Measurements from ENCODE around the gene ABCG8. TPM values are rescaled to one million over a fixed set of nuclear protein-coding genes. Genes with fewer than 3 reads are reported as not detected.

ABCG8 gene
- total and polyA plus RNA-seq, 9 of the 15 experiments (the other 6 are each of a cell fraction or from before 2014, with no cell fraction given): not detected

DNA sequence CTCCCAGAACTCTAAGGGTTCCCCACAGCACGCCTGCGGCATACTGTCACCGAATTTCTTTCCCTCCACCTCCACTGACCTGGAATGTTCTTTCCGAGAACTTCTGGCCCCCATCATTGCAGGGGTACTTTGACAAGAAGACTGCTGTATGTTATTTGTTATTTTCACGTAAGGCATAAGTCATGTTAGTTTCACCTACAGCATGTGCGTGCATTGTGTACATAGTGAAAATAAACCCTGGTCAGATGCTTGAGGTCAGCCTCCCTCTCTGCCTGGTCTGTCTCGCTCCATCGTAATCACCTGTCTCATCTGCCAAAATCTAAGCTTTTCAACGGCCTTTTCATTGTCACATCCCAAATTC, 4.1 kb downstream of the ABCG8 start:
- H3K9ac ChIP-seq (ENCODE audit: insufficient read depth in 1 of 2, low read depth in 2 of 2, low read length in 2 of 2): no peak overlapping the region
- H3K4me2 ChIP-seq (ENCODE audit: insufficient read depth, low read length): no peak overlapping the region
- no peak for TF ChIP-seq ZNF354B (CRISPR knock-in tag; IDR thresholded peaks at IDR 0.05)
- no peak for TF ChIP-seq RBM25 (IDR thresholded peaks at IDR 0.05; ENCODE audit: low read depth, low read length, severe bottlenecking)
- TF ChIP-seq TBP (optimal IDR thresholded peaks at IDR 0.05; ENCODE audit: low read depth, low read length): no peak
- no peak for TF ChIP-seq TCF7 (IDR thresholded peaks at IDR 0.05; ENCODE audit: borderline replicate concordance)
- TF ChIP-seq BRD4 (IDR thresholded peaks at IDR 0.05): no peak
- TF ChIP-seq SLC30A9 (CRISPR knock-in tag; IDR thresholded peaks at IDR 0.05): no peak
- TF ChIP-seq NBN (IDR thresholded peaks at IDR 0.05; ENCODE audit: low read depth): no peak
- TF ChIP-seq, protein P1, sequence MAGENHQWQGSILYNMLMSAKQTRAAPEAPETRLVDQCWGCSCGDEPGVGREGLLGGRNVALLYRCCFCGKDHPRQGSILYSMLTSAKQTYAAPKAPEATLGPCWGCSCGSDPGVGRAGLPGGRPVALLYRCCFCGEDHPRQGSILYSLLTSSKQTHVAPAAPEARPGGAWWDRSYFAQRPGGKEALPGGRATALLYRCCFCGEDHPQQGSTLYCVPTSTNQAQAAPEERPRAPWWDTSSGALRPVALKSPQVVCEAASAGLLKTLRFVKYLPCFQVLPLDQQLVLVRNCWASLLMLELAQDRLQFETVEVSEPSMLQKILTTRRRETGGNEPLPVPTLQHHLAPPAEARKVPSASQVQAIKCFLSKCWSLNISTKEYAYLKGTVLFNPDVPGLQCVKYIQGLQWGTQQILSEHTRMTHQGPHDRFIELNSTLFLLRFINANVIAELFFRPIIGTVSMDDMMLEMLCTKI (IDR thresholded peaks at IDR 0.05; ENCODE audit: partially characterized antibody): no peak
- no peak for TF ChIP-seq ERF (CRISPR knock-in tag; IDR thresholded peaks at IDR 0.05)
- no peak for TF ChIP-seq YY1 (IDR thresholded peaks at IDR 0.05; ENCODE audit: borderline replicate concordance in 1 of 3, control insufficient read depth in 1 of 3, extremely low read depth in 1 of 3, insufficient read depth in 3 of 3, insufficient read length in 1 of 3, insufficient replicate concordance in 2 of 3, low read depth in 1 of 3, low read length in 2 of 3)
- TF ChIP-seq KAT7 (CRISPR knock-in tag; IDR thresholded peaks at IDR 0.05; ENCODE audit: borderline replicate concordance): no peak
- no peak for TF ChIP-seq MCM7 (IDR thresholded peaks at IDR 0.05)
- no peak for TF ChIP-seq ETV5 (CRISPR knock-in tag; IDR thresholded peaks at IDR 0.05; ENCODE audit: low read depth)
- TF ChIP-seq POLR2AphosphoS5 (IDR thresholded peaks at IDR 0.05; ENCODE audit: control insufficient read depth, insufficient read depth, low read depth, low read length): no peak
- no peak overlapping the region for H3K27ac ChIP-seq (ENCODE audit: extremely low read depth, low read depth, low read length)
- H3K4me3 ChIP-seq: no peak overlapping the region
- no peaks in the 10 kb centered on the region for H3K9me3 ChIP-seq (replicated peaks; ENCODE audit: control insufficient read depth, insufficient read depth, low read depth, low read length)
- peaks cover 31 to 63% of the 10 kb centered on the region in 2 experiments for H3K27me3 ChIP-seq (ENCODE audit: control insufficient read depth in 2 of 2, insufficient read depth in 2 of 2, low read length in 2 of 2)
- no peak overlapping the region for H2AFZ ChIP-seq (ENCODE audit: low read depth, low read length)
- peaks cover 2 to 10% of the 10 kb centered on the region in 2 experiments; a peak in 3 of 5 replicates for H3K4me1 ChIP-seq (replicated peaks in 1 of 2; ENCODE audit: control insufficient read depth in 2 of 2, insufficient read depth in 2 of 2, low read length in 2 of 2)
- BruUV-seq (replicated peaks): no TSS peak
- no peak for ATAC-seq
- ChIA-PET POLR2A (interaction anchor here (0.8 kb wide), 1 partner anchor 32 kb away, joined by 4 read pairs; no protein-coding TSS in a partner anchor), CTCF (ENCODE audit: low intra/inter-chr PET ratio) (no interaction called here)
- DNase-seq (ENCODE audit: extremely low read depth in 1 of 4, low spot score in 3 of 4): peak in 2 of 4 experiments; percentile 2 to 5
- no peaks in the 10 kb centered on the region for H4K20me1 ChIP-seq (replicated peaks; ENCODE audit: control insufficient read depth, insufficient read depth, low read length)
- in situ Hi-C loops (cut with MboI) (no loop called here), intact Hi-C loops (cut with micrococcal nuclease) (no loop called here)
- no peaks in the 10 kb centered on the region for H3K9me1 ChIP-seq (ENCODE audit: control insufficient read depth, insufficient read depth, low read length)
- 5% methylated on average over 9 of the region's 9 CpGs for WGBS (ENCODE audit: insufficient coverage, low coverage, missing lambda C conversion rate)
- H3K79me2 ChIP-seq (ENCODE audit: control insufficient read depth, insufficient read depth, low read length): no peaks in the 10 kb centered on the region
- no peak for FAIRE-seq
- no peaks in the 10 kb centered on the region for H3K36me3 ChIP-seq (ENCODE audit: control insufficient read depth, insufficient read depth, low read length)

All from K562 (cell line).